KOPT-K1 (cell line): ENCODE data around the gene PCDHB2.
"Not testable (repeated sequence)": the region's sequence is repeated elsewhere in the genome, so short reads cannot be mapped to it uniquely, and the experiment has no call there.

ENCODE experiments used
- H3K27ac ChIP-seq: fragments of 200-600 bp; sonication (generic); 2 replicates; pipeline ENCODE4 v1.5.1; 2016; ENCODE audit warnings: antibody characterized with exemption, mild to moderate bottlenecking, low read depth, low read length; ENCODE audit not compliant: poor library complexity, severe bottlenecking
- H3K36me3 ChIP-seq: fragments of 200-600 bp; sonication (generic); 2 replicates; pipeline ENCODE4 v1.5.1; 2017; ENCODE audit warnings: antibody characterized with exemption, mild to moderate bottlenecking, low read length, moderate library complexity; ENCODE audit not compliant: insufficient read depth
- H3K9me3 ChIP-seq: fragments of 200-600 bp; sonication (generic); 2 replicates; pipeline ENCODE4 v1.5.1; 2017; ENCODE audit warnings: antibody characterized with exemption, low read length, mild to moderate bottlenecking; ENCODE audit not compliant: insufficient read depth, poor library complexity, severe bottlenecking

Gene PCDHB2

DNA sequence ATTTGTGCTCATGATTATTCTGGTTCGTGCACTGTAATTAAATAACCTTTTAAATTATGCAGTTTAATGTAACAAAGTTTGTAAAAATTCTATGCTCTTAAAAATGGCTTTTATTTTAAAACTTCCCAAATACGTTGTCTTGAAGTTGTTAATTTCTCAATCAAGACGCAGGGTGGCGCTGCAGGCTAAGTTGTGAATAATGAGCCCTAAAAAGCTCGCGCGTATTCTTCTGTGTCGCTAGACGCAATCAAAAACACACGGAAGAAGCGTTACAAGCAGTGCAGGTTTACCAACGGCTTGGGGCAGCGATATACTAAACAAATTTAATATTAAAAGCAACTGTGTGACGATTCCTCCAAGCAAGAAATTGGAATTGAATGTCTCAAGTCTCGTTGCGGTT, 27.1 kb downstream of the PCDHB2 start, which contains the start of gene PCDHB4:
PCDHB4 (plus strand) TSS at position 256 of the 400 bp plus-strand sequence. CDS start 181 bp downstream, outside the sequence.
- H3K9me3 ChIP-seq, result no peaks in the 10 kb centered on the region
- H3K27ac ChIP-seq, result no peak within 1 kb of the TSS
- H3K36me3 ChIP-seq, result no peaks in the 10 kb centered on the region

DNA sequence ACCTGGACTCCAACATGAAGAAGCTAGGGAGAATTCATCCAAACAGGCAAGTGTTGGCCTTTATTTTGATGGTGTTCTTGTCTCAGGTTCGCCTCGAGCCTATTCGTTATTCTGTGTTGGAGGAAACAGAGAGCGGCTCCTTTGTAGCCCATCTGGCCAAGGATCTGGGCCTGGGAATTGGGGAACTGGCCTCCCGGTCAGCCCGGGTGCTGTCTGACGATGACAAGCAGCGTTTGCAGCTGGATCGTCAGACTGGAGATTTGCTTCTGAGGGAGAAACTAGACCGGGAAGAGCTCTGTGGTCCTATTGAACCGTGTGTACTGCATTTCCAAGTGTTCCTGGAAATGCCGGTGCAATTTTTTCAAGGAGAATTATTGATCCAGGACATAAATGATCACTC, 27.6 kb downstream of the PCDHB2 start:
- Histone ChIP-seq H3K9me3 (no peaks in the 10 kb centered on the region), H3K36me3 (no peaks in the 10 kb centered on the region), H3K27ac (no peak overlapping the region)

DNA sequence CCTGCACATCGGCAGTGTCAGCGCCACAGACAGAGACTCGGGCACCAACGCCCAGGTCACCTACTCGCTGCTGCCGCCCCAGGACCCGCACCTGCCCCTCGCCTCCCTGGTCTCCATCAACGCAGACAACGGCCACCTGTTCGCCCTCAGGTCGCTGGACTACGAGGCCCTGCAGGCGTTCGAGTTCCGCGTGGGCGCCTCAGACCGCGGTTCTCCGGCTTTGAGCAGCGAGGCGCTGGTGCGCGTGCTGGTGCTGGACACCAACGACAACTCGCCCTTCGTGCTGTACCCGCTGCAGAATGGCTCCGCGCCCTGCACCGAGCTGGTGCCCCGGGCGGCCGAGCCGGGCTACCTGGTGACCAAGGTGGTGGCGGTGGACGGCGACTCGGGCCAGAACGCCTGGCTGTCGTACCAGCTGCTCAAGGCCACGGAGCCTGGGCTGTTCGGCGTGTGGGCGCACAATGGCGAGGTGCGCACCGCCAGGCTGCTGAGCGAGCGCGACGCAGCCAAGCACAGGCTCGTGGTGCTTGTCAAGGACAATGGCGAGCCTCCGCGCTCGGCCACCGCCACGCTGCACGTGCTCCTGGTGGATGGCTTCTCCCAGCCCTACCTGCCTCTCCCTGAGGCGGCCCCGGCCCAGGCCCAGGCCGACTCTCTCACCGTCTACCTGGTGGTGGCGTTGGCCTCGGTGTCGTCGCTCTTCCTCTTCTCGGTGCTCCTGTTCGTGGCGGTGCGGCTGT, 29.2 kb downstream of the PCDHB2 start:
- not testable (repeated sequence) for H3K36me3 ChIP-seq

DNA sequence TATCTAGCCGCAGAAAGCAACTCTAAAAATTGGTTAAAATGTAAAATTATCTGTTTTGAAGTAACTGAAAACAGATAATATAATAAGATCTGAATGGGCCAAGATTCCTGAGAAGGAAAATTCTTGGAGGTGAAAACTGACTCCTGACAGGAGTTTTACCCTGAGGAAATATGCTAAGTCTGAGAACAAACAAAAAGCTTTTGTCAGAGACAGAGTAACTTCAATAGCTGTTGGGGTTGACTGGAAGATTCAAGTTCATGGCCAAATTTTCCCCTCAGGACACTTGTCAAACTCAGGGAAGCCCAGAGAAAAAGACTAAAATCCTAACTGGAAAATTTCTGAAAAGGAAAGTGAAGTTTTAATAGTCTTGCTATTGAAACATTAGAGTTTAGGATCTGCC, 32.9 kb downstream of the PCDHB2 start:
- H3K36me3 ChIP-seq, result no peaks in the 10 kb centered on the region
- H3K9me3 ChIP-seq, result no peaks in the 10 kb centered on the region
- no peak overlapping the region for H3K27ac ChIP-seq

More for the DNA sequence above, 29.2 kb downstream of the PCDHB2 start:
- H3K9me3 ChIP-seq, H3K27ac ChIP-seq: not testable (repeated sequence)

DNA sequence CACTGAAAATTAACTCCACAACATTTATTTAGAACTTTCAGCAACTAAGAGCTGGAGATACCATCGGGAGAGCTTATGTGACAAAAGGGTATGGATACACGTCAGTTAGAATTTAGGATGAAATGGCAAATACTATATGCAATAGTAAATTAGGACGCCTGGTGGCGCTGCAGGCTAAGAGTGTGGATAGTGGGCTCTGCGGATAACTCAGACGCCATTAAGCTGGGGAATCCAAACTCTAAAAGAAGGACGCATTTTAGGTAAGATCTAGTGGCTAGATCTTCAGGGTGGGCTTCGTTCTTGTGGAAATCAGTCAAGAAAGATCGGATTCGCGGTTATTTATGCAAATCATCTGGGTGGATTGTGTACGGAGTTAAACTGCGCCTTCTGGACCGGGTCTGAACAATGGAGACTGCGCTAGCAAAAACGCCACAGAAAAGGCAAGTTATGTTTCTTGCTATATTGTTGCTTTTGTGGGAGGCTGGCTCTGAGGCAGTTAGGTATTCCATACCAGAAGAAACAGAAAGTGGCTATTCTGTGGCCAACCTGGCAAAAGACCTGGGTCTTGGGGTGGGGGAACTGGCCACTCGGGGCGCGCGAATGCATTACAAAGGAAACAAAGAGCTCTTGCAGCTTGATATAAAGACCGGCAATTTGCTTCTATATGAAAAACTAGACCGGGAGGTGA, 40.8 kb downstream of the PCDHB2 start, which contains the start of gene PCDHB5:
PCDHB5 (plus strand) TSS at position 177 of the 688 bp plus-strand sequence; CDS start at position 406, 229 bp downstream.
- Histone ChIP-seq H3K9me3 (peaks cover 22% of the 10 kb centered on the region), H3K36me3 (no peaks in the 10 kb centered on the region), H3K27ac (no peak within 1 kb of the TSS)

DNA sequence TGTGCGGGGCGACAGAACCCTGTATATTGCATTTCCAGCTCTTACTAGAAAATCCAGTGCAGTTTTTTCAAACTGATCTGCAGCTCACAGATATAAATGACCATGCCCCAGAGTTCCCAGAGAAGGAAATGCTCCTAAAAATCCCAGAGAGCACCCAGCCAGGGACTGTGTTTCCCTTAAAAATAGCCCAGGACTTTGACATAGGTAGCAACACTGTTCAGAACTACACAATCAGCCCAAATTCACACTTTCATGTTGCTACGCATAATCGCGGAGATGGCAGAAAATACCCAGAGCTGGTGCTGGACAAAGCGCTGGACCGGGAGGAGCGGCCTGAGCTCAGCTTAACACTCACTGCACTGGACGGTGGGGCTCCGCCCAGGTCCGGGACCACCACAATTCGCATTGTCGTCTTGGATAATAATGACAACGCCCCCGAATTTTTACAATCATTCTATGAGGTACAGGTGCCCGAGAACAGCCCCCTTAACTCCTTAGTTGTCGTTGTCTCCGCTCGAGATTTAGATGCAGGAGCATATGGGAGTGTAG, 41.4 kb downstream of the PCDHB2 start:
- no peak overlapping the region for H3K27ac ChIP-seq
- peaks cover 22% of the 10 kb centered on the region for H3K9me3 ChIP-seq
- no peaks in the 10 kb centered on the region for H3K36me3 ChIP-seq

DNA sequence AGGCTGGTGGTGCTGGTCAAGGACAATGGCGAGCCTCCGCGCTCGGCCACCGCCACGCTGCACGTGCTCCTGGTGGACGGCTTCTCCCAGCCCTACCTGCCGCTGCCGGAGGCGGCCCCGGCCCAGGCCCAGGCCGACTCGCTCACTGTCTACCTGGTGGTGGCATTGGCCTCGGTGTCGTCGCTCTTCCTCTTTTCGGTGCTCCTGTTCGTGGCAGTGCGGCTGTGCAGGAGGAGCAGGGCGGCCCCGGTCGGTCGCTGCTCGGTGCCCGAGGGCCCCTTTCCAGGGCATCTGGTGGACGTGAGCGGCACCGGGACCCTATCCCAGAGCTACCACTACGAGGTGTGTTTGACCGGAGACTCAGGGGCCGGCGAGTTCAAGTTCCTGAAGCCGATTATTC, 42.9 kb downstream of the PCDHB2 start:
- H3K27ac ChIP-seq, H3K36me3 ChIP-seq: not testable (repeated sequence)

More for the DNA sequence above, 42.9 kb downstream of the PCDHB2 start:
- H3K9me3 ChIP-seq, result peaks cover 22% of the 10 kb centered on the region
